Right renal pelvis (tissue), 4 donors: ENCODE results near the gene TYMS. TPM values are rescaled to one million over a fixed set of nuclear protein-coding genes. Genes with fewer than 3 reads are reported as not detected.
"Not testable (repeated sequence)": the region's sequence is repeated elsewhere in the genome, so short reads cannot be mapped to it uniquely, and the experiment has no call there.

Experiments
- DNase-seq, 4 donors: peaks; one replicate each; pipeline ENCODE4 v3.0.0-alpha.2; 2013; ENCODE audit warnings: low read depth in 4 of 4, low spot score in 3 of 4, missing footprints in 1 of 4
- polyA plus RNA-seq, 4 donors: library from polyadenylated mRNA; unstranded; fragments of 120-200 nt; gene quantifications; one replicate each; pipeline ENCODE4 v1.2.1, GENCODE V29; 2013; ENCODE audit not compliant: insufficient read length in 4 of 4

TYMS gene
- polyA plus RNA-seq, 4 donors = 116 to 126 (median 119) TPM

DNA sequence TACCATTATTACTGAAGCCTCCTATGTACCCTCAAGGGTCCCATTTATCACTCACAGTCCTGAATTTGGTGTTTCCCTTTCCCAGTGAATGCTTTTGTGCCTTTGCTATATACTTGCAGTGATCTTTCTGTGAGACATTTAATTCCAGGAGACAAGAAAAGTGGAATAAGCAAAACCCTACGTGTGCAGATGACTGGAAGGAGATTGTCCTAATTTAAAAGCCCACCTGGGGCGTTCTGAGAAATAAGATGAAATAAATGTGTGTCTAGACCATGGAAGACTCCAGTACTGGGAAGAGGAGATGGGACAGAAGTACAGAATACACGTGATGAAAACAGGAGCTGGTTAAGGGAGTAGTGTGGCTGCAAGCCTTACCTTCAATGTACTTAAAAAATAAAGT is 19.3 kb downstream of the TYMS start:
- no peak for DNase-seq

DNA sequence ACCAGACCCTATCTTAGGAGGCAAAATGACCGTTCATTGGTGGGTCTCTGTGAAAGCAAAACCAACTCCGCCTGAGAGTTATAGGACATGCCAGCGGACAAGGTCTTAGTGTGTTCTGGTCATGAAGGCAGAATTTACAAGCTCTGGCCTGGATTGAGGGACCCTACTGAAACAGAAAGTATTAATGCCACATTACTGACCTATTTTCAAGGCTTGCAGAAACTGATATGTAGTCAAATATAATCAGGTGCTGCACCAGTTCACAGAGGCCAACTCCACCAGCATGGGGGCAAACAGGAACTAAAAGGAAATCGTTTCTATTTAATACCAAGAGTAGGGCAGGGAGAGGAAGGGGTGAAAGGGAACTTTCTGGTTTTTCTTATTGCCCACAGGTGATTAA is 19.7 kb downstream of the TYMS start:
- no peak for DNase-seq

DNA sequence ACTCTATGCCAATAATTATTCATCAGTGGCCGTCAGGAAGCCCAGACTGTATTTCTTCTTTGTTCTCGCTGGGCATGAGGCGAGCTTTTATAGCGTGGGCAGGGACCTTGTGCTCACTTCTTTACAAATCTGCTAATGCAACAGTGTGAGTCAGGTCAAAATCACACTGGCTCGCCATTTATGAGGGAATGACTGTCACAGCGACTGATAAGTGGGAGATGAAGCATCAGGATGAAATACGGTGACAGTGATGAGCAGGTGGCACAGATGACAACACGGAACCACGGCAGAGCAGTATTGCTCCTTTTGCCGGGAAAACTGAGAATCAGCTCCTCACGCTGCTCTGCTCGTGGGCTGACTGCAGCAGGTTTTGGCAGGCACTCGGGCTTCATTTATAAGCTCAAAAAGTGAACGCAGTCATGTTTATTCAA is 20.5 kb downstream of the TYMS start:
- DNase-seq = no peak

DNA sequence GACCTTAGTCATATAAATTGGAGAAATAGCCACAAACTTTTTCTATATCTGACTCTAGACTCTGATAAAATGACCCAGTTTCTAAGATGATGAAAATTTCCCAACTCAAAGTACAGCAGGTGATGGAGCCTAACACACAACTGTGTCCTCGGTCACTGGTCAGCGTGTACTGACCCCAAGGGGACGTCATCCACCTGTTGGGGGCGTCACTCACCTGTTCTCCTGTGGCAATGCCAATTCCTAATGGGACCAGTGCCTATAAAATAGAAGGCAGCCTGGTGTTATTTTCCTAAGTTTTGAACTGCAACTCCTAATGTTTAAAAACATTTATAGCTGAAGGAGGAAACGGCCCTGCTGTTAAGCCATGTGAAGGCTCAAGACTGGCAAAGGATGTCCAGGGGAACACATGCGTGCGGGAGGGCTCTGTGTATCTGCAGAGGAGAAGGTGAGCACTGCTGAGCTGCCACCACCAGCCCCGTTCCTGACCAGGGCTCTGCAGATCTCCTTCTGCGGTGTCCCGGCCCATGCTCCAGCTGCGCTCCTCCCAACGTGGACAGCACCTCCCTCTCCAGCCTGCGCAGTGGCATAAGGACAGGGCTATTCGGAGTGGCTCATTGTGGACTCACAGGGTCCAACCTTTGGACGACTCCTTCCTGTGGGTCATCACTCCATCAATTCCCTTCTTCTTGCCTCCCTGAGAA is 21.2 kb downstream of the TYMS start:
- DNase-seq = no peak

- DNase-seq = no peak
Observed at GRCh38 chr18:679516-679915, 22.1 kb downstream of the TYMS start.

DNA sequence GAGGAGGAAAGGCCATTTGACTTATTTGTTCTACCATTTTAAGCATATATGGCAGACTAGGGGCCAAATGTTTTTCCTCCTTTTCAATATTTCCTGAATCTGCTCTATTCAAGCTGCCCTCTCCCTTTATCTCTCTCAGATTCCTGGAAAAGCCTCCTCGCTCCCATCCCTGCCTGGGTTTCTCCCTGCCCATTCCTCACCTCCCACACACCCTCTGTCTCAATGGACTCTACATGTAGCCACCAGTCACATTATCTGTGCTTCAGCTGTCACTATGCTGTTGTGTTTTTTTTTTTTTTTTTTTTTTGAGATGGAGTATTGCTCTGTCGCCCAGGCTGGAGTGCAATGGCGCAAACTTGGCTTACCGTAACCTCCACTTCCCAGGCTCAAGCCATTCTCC is 22.9 kb downstream of the TYMS start:
- DNase-seq = no peak

GRCh38 chr18:681985-682384 is 24.5 kb downstream of the TYMS start:
- no peak for DNase-seq

- DNase-seq = not testable (repeated sequence)
Observed at GRCh38 chr18:682416-682815, 25.0 kb downstream of the TYMS start.

GRCh38 chr18:682833-683232 is 25.4 kb downstream of the TYMS start:
- no peak for DNase-seq

DNA sequence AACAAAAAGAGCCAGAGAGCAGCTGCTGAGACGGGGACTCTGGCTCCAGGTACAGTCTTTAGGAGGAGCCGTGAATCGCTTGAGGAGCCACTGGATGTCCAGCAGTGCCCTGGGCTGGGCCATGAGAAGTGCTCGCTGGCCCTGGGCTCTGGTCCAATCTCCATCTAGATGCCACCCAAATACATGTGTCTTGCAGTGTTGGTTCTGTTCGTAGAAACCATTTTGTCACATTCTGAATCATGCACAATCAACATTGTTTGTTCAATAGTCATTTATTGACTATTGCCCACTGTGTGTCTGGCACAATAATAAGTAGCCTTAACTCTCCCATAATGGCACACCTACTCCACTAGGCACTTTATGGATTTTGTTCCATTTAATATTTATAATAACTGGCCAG is 26.1 kb downstream of the TYMS start:
- DNase-seq = no peak

DNA sequence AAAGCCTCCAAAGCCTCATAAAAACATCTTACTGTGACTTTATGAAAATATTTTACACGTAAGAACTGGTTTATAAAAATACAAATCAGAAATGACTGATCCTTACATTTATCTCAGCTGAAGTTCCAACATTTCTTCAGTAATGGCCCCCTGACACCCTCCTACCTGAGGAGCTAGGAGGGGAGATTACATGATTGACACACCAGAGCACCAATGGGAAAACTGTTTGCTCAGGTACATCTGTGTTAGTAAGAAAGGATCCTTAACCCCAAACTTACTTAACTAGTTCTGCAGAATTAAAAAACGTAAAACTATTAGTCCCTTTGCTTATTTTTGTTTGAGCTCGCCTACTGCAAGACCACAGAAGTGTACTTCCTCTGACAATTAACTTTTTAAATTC is 28.0 kb downstream of the TYMS start:
- no peak for DNase-seq

GRCh38 chr18:686339-687111 is 29.1 kb downstream of the TYMS start:
- DNase-seq = no peak

DNA sequence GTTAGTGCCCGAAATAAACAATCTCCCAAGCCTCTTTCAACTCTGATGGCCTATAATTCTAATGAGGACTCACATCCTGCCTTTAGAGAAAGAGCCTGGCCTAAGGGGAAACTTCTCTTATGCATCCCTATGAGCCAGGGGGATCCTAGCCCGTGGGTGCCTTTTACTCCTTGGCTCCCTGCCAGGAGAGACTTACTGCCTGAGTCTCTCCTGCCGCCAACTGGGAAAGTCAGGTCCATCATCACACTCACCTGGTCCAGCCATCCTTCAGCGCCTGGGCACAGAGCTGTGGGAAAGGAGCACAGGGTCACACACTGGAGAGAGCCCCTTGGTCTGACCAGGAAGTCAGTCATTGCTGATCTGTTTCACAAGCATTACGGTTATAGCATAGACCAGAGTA is 30.9 kb downstream of the TYMS start:
- DNase-seq = no peak

GRCh38 chr18:692824-693223 is 35.4 kb downstream of the TYMS start:
- DNase-seq = no peak

DNA sequence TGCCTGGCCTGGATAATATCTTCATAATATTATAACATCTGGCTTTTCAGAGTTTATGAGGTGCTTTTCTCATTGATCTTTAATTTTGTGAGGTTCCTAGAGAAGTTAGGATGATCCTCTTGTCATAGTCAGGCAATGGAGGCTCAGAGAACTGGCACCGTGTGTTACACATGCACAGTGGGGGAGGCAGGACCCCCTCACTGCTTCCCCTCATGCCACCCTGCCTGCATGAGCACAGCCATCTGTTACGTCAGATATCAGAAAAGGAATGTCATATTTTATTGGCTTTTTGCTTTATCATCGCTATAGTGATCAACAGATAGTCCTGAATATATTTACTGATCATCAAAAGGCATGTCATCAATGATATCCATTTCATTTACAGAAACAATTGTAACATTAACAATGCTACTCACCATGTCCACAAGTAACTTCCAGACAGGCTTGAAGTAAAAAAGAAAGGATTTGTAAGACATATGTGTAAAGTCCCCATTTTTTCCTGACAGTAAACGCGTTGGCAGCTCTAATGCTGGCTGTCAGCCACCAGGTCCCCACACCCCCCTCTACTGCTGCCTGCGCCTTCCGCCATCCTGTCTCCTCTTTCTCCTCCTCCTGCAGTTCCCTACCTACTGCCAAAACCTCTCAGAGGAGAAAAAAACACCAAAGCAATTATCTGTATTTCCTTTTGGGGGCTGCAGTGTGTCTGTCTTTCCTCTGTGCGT is 36.2 kb downstream of the TYMS start:
- DNase-seq = no peak

DNA sequence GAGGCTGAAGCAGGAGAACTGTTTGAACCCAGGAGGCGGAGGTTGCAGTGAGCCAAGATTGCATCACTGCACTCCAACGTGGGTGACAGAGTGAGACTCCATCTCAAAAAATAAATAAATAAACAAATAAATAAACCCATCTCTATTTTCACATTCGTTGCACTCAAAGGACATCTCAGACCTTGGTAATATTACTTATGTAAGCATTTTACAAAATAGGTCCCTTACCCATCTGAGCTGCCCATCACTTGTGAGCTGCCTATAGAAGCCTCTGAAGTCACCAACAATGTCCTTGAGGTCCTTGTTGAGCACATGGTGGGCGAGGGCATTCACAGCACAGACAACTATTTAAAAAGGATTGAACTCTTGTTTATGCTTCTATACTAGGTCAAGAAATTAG is 39.6 kb downstream of the TYMS start:
- no peak for DNase-seq

DNA sequence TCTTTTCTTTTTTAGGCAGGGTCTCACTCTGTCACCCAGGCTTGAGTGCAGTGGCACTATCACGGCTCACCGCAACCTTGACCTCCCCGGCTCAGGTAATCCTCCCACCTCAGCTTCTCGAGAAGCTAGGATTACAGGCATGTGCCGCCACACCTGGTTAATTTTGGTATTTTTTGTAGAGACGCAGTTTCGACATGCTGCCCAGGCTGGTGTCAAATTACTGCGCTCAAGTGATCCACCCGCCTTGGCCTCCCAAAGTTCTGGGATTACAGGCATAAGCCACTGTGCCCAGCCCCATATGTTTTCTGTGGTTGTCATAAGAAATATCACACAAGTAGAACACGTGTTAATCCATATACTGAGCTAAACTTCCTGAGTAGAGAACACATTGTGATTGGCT is 40.3 kb downstream of the TYMS start:
- DNase-seq = peak in 2 of 4 donors; percentile 13 to 20

GRCh38 chr18:703213-703967 is 45.9 kb downstream of the TYMS start:
- no peak for DNase-seq

DNA sequence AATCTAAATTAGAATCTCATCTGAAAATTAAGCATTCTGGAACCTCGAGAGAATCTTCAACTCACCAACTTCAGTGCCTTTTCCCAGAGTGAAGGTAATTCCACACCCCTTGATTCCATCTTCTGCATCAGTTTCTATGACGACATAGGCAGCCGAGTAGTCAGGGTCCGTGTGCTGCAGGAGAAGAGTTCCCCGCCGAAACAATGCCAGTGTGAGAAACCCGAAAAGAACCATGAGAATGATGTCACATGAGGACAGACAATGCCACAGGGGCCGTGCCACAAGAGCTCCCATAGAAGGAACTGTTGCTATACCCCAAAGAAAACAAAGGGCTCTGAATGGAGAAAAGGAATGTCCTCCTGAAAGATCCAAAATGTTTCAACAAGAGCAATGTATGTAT is 49.0 kb downstream of the TYMS start:
- no peak for DNase-seq

GRCh38 chr18:708096-708495 is 50.6 kb downstream of the TYMS start:
- DNase-seq = no peak

DNA sequence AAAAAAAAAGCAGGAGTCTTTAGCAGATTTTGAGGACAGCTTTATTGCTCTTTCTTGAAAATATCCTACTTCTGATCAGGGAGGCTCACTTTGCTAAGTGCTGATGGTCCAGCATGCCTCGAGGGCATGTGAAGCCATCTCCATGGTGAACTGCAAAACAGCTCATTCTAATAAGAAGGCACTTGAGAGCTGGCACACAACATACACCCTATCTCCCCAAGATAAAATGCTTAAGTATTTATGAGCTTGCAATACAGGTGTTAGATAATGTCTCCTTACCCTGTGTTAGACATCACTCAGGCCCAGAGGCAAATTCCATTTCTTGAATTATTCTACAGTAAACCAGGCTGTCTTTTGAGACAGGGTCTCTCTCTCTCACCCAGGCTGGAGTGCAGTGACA is 52.3 kb downstream of the TYMS start:
- DNase-seq = no peak
